Embryonic facial prominence (tissue), 1 donor: ENCODE measurements around the gene ZNF629.
A peak's percentile ranks its signal among the peaks of the same experiment; 100 is the strongest.
"Not testable (repeated sequence)": the region's sequence is repeated elsewhere in the genome, so short reads cannot be mapped to it uniquely, and the experiment has no call there.

Experiments used
- DNase-seq: peaks from one replicate; pipeline ENCODE4 v3.0.0-alpha.2; 2016; ENCODE audit errors: extremely low spot score

ZNF629 gene

GRCh38 chr16:30786936-30787612, at the start of gene ZNF629:
Gene ZNF629, minus strand, starts transcription at chr16:30787205. Its CDS starts 2,723 bp downstream, at chr16:30784482.
- peak; percentile 56 for DNase-seq

- DNase-seq = no peak
Observed at GRCh38 chr16:30834130-30834740, 47.2 kb upstream of the ZNF629 start.

- no peak for DNase-seq
Observed at GRCh38 chr16:30830072-30830417, 43.0 kb upstream of the ZNF629 start.

- no peak for DNase-seq
Observed at GRCh38 chr16:30829130-30830071, 42.4 kb upstream of the ZNF629 start.

GRCh38 chr16:30821891-30822290, 34.9 kb upstream of the ZNF629 start:
- no peak for DNase-seq

GRCh38 chr16:30821441-30821840, 34.4 kb upstream of the ZNF629 start:
- not testable (repeated sequence) for DNase-seq

GRCh38 chr16:30820952-30821421, 34.0 kb upstream of the ZNF629 start:
- DNase-seq = no peak

GRCh38 chr16:30816769-30817168, 29.8 kb upstream of the ZNF629 start:
- DNase-seq = no peak

GRCh38 chr16:30813821-30814189, 26.8 kb upstream of the ZNF629 start:
- no peak for DNase-seq

GRCh38 chr16:30809675-30810074, 22.7 kb upstream of the ZNF629 start:
- DNase-seq = not testable (repeated sequence)

- not testable (repeated sequence) for DNase-seq
Observed at GRCh38 chr16:30808890-30809426, 22.0 kb upstream of the ZNF629 start.

GRCh38 chr16:30808146-30808545, 21.1 kb upstream of the ZNF629 start:
- DNase-seq = no peak

GRCh38 chr16:30805370-30806169, 18.6 kb upstream of the ZNF629 start:
- DNase-seq = peak; percentile 41

GRCh38 chr16:30805056-30805369, 18.0 kb upstream of the ZNF629 start:
- no peak for DNase-seq

- DNase-seq = no peak
Observed at GRCh38 chr16:30802936-30803335, 15.9 kb upstream of the ZNF629 start.

GRCh38 chr16:30797670-30798309, 10.8 kb upstream of the ZNF629 start:
- DNase-seq = no peak

GRCh38 chr16:30794634-30795033, 7.6 kb upstream of the ZNF629 start:
- no peak for DNase-seq

- no peak for DNase-seq
Observed at GRCh38 chr16:30793508-30794069, 6.6 kb upstream of the ZNF629 start.

- DNase-seq = no peak
Observed at GRCh38 chr16:30787613-30788378, 791 bp upstream of the ZNF629 start.
